GM23338 (cell line): ENCODE results near the gene UST. TPM values are rescaled to one million over a fixed set of nuclear protein-coding genes. Genes with fewer than 3 reads are reported as not detected.

Experiments used
- ATAC-seq: fragments of 200-7000 bp; cut with Tn5 transposase; 3 replicates; pipeline ENCODE4 v1.9.1; 2020
- DNase-seq: peaks from one replicate; pipeline ENCODE4 v3.0.0-alpha.2; 2015; ENCODE audit warnings: low spot score
- H2AFZ ChIP-seq: fragments of 200-600 bp; sonication (generic); 2 replicates; pipeline ENCODE4 v1.8.0; 2016; ENCODE audit warnings: antibody characterized with exemption, mild to moderate bottlenecking, moderate library complexity
- H3F3A ChIP-seq: fragments of 200-600 bp; sonication (generic); replicated peaks from 2 replicates; pipeline ENCODE4 v1.8.0; 2017; ENCODE audit warnings: antibody characterized with exemption, mixed run types, low read depth
- H3K27ac ChIP-seq: fragments of 200-600 bp; sonication (generic); 2 replicates; pipeline ENCODE4 v1.6.1; 2016; ENCODE audit warnings: low read depth
- H3K27me3 ChIP-seq: fragments of 200-600 bp; sonication (generic); 2 replicates; pipeline ENCODE4 v1.8.0; 2016; ENCODE audit warnings: mild to moderate bottlenecking, mixed run types, moderate library complexity; ENCODE audit not compliant: insufficient read depth
- H3K36me3 ChIP-seq: fragments of 200-600 bp; sonication (generic); 2 replicates; pipeline ENCODE4 v1.8.0; 2016; ENCODE audit warnings: mild to moderate bottlenecking; ENCODE audit not compliant: insufficient read depth
- H3K4me1 ChIP-seq: fragments of 200-600 bp; sonication (generic); 2 replicates; pipeline ENCODE4 v1.8.0; 2016; ENCODE audit warnings: mild to moderate bottlenecking, moderate library complexity; ENCODE audit not compliant: insufficient read depth
- H3K4me2 ChIP-seq: fragments of 200-600 bp; sonication (generic); 2 replicates; pipeline ENCODE4 v1.7.1; 2017; ENCODE audit warnings: mixed run types
- H3K4me3 ChIP-seq: fragments of 200-600 bp; sonication (generic); 2 replicates; pipeline ENCODE4 v1.6.1; 2016; ENCODE audit warnings: mixed run types
- H3K79me2 ChIP-seq: fragments of 200-600 bp; sonication (generic); replicated peaks from 2 replicates; pipeline ENCODE4 v1.8.0; 2017; ENCODE audit warnings: mild to moderate bottlenecking; ENCODE audit not compliant: insufficient read depth
- H3K9me2 ChIP-seq: fragments of 200-600 bp; sonication (generic); 2 replicates; pipeline ENCODE4 v1.8.0; 2017; ENCODE audit not compliant: insufficient read depth
- H4K20me1 ChIP-seq: fragments of 200-600 bp; sonication (generic); replicated peaks from 2 replicates; pipeline ENCODE4 v1.8.0; 2017; ENCODE audit warnings: mild to moderate bottlenecking; ENCODE audit not compliant: insufficient read depth
- H3K27ac Mint-ChIP-seq: 2 replicates; pipeline ENCODE4 v1.8.0; 2020; ENCODE audit warnings: inconsistent platforms, mild to moderate bottlenecking, moderate library complexity, mixed read lengths
- H3K27me3 Mint-ChIP-seq: 3 replicates; pipeline ENCODE4 v1.8.0; 2022; ENCODE audit warnings: low read depth, mild to moderate bottlenecking, moderate library complexity, mixed read lengths, inconsistent platforms; ENCODE audit not compliant: insufficient read depth, poor library complexity
- H3K36me3 Mint-ChIP-seq: 3 replicates; pipeline ENCODE4 v1.8.0; 2021; ENCODE audit warnings: low read depth, mild to moderate bottlenecking, inconsistent platforms, moderate library complexity, mixed read lengths
- H3K4me1 Mint-ChIP-seq: 3 replicates; pipeline ENCODE4 v1.8.0; 2020; ENCODE audit warnings: mild to moderate bottlenecking, inconsistent platforms, mixed read lengths
- H3K4me3 Mint-ChIP-seq: 3 replicates; pipeline ENCODE4 v1.8.0; 2021; ENCODE audit warnings: moderate library complexity, mild to moderate bottlenecking, inconsistent platforms, mixed read lengths
- H3K9me3 Mint-ChIP-seq: 3 replicates; pipeline ENCODE4 v1.8.0; 2020; ENCODE audit warnings: moderate library complexity, mild to moderate bottlenecking, inconsistent platforms, mixed read lengths
- CREB1 ChIP-seq: fragments of 250-450 bp; sonication (Bioruptor Pico); IDR thresholded peaks from 2 replicates; pipeline ENCODE4 v1.5.0; 2020; ENCODE audit warnings: low read depth, mild to moderate bottlenecking, moderate library complexity
- EZH2 ChIP-seq: fragments of 200-600 bp; sonication (generic); IDR thresholded peaks from one replicate; pipeline ENCODE4 v1.8.0; 2017; ENCODE audit warnings: antibody characterized with exemption, mild to moderate bottlenecking, low read depth; ENCODE audit not compliant: unreplicated experiment
- JUNB ChIP-seq: IDR thresholded peaks from one replicate; pipeline ENCODE4 v1.6.1; 2016; ENCODE audit warnings: antibody characterized with exemption; ENCODE audit not compliant: unreplicated experiment
- NANOG ChIP-seq: IDR thresholded peaks from 2 replicates; pipeline ENCODE4 v1.6.1; 2016; ENCODE audit warnings: antibody characterized with exemption, borderline replicate concordance
- polyA plus RNA-seq: library from polyadenylated mRNA; unstranded; fragments of >200 nt; fragmentation: Nextera tagmentation; extraction: Ambion mirVana; gene quantifications from 2 replicates; pipeline ENCODE4 v1.2.1, GENCODE V29; 2016
- total RNA-seq: library from RNA; depleted of rRNA; stranded (reverse); fragments of >200 nt; shearing (Covaris generic); gene quantifications from 2 replicates; pipeline ENCODE4 v1.2.3, GENCODE V29; 2014
- TF ChIP-seq, protein P1 (sequence below): fragments of 250-450 bp; sonication (Bioruptor Pico); IDR thresholded peaks from 2 replicates; pipeline ENCODE4 v1.5.0; 2020; ENCODE audit warnings: mild to moderate bottlenecking, moderate library complexity
- TF ChIP-seq, protein P2 (sequence below), 2 experiments: fragments of 200-600 bp in 1 of 2; sonication (generic) in 1 of 2; conservative IDR thresholded peaks; 2 replicates each; pipeline versions ENCODE4 v1.5.1 to v1.6.1; 2016 to 2017; ENCODE audit warnings: antibody characterized with exemption in 2 of 2, low read depth in 2 of 2, mild to moderate bottlenecking in 2 of 2, moderate library complexity in 1 of 2
- TF ChIP-seq, protein P3 (sequence below): IDR thresholded peaks from one replicate; pipeline ENCODE4 v1.6.1; 2018; ENCODE audit warnings: antibody characterized with exemption; ENCODE audit not compliant: unreplicated experiment

UST gene
- total and polyA plus RNA-seq, 2 experiments from 2014 or later, result 12.6 to 33.0 TPM

DNA sequence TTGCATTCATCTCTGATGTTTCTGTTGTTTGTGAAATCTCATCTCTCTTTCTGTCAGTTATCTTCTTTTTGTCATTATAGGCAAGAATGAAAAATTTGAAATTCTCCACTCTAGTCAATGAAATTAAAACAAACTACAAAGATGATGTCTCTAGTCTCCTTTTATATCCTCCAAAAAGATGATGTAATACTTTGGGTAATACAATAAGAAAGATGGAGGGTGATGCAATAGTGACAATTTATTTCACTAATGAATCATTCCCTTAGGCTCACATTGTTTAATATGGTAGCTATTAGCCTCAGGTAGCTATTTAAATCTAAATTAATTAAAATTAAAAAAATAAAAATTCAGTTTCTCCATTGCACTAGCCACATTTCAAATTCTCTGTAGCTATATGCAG, 145.4 kb downstream of the UST start (continued):
- TF ChIP-seq, protein P1, sequence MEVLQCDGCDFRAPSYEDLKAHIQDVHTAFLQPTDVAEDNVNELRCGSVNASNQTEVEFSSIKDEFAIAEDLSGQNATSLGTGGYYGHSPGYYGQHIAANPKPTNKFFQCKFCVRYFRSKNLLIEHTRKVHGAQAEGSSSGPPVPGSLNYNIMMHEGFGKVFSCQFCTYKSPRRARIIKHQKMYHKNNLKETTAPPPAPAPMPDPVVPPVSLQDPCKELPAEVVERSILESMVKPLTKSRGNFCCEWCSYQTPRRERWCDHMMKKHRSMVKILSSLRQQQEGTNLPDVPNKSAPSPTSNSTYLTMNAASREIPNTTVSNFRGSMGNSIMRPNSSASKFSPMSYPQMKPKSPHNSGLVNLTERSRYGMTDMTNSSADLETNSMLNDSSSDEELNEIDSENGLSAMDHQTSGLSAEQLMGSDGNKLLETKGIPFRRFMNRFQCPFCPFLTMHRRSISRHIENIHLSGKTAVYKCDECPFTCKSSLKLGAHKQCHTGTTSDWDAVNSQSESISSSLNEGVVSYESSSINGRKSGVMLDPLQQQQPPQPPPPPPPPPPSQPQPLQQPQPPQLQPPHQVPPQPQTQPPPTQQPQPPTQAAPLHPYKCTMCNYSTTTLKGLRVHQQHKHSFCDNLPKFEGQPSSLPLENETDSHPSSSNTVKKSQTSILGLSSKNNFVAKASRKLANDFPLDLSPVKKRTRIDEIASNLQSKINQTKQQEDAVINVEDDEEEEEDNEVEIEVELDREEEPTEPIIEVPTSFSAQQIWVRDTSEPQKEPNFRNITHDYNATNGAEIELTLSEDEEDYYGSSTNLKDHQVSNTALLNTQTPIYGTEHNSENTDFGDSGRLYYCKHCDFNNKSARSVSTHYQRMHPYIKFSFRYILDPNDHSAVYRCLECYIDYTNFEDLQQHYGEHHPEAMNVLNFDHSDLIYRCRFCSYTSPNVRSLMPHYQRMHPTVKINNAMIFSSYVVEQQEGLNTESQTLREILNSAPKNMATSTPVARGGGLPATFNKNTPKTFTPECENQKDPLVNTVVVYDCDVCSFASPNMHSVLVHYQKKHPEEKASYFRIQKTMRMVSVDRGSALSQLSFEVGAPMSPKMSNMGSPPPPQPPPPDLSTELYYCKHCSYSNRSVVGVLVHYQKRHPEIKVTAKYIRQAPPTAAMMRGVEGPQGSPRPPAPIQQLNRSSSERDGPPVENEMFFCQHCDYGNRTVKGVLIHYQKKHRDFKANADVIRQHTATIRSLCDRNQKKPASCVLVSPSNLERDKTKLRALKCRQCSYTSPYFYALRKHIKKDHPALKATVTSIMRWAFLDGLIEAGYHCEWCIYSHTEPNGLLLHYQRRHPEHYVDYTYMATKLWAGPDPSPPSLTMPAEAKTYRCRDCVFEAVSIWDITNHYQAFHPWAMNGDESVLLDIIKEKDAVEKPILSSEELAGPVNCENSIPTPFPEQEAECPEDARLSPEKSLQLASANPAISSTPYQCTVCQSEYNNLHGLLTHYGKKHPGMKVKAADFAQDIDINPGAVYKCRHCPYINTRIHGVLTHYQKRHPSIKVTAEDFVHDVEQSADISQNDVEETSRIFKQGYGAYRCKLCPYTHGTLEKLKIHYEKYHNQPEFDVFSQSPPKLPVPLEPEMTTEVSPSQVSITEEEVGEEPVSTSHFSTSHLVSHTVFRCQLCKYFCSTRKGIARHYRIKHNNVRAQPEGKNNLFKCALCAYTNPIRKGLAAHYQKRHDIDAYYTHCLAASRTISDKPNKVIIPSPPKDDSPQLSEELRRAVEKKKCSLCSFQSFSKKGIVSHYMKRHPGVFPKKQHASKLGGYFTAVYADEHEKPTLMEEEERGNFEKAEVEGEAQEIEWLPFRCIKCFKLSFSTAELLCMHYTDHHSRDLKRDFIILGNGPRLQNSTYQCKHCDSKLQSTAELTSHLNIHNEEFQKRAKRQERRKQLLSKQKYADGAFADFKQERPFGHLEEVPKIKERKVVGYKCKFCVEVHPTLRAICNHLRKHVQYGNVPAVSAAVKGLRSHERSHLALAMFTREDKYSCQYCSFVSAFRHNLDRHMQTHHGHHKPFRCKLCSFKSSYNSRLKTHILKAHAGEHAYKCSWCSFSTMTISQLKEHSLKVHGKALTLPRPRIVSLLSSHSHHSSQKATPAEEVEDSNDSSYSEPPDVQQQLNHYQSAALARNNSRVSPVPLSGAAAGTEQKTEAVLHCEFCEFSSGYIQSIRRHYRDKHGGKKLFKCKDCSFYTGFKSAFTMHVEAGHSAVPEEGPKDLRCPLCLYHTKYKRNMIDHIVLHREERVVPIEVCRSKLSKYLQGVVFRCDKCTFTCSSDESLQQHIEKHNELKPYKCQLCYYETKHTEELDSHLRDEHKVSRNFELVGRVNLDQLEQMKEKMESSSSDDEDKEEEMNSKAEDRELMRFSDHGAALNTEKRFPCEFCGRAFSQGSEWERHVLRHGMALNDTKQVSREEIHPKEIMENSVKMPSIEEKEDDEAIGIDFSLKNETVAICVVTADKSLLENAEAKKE (CRISPR knock-in tag), result no peak
- TF ChIP-seq NANOG, result no peak
- TF ChIP-seq CREB1 (CRISPR knock-in tag), result no peak
- TF ChIP-seq, protein P2, sequence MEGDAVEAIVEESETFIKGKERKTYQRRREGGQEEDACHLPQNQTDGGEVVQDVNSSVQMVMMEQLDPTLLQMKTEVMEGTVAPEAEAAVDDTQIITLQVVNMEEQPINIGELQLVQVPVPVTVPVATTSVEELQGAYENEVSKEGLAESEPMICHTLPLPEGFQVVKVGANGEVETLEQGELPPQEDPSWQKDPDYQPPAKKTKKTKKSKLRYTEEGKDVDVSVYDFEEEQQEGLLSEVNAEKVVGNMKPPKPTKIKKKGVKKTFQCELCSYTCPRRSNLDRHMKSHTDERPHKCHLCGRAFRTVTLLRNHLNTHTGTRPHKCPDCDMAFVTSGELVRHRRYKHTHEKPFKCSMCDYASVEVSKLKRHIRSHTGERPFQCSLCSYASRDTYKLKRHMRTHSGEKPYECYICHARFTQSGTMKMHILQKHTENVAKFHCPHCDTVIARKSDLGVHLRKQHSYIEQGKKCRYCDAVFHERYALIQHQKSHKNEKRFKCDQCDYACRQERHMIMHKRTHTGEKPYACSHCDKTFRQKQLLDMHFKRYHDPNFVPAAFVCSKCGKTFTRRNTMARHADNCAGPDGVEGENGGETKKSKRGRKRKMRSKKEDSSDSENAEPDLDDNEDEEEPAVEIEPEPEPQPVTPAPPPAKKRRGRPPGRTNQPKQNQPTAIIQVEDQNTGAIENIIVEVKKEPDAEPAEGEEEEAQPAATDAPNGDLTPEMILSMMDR (conservative IDR thresholded peaks at IDR 0.05; ENCODE audit: low read depth in 2 of 2), result no peak
- no peak for TF ChIP-seq JUNB

DNA sequence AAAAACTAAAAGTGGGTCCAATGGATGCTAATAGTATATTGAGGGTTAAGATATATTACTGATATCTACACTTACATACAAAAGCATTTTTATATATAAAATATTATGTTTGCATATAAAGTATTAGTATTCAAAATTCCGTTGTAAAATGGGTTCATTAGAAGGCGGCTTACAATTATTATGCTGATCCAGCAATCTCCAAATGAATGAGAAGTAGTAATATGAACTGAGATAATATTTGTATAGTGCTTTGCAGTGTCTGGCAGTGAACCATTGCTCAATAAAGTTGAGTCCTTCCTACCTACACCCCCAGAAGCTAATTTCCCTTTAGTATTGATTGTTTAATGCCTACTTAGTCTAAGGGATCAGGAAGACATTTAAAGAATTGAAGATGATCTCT, 146.2 kb downstream of the UST start:
- ATAC-seq, result no peak
- DNase-seq, result no peak
- Histone ChIP-seq H3F3A (no peaks in the 10 kb centered on the region), H3K4me2 (no peak overlapping the region), H3K27ac (no peak overlapping the region), H3K27me3 (no peaks in the 10 kb centered on the region), H2AFZ (no peak overlapping the region), H3K4me1 (0 out of 2 replicates have a peak, but pooled peaks cover 5% of the 10 kb centered on the region), H3K4me3 (no peak overlapping the region), H3K79me2 (no peaks in the 10 kb centered on the region), H3K9me2 (no peaks in the 10 kb centered on the region), H3K36me3 (no peaks in the 10 kb centered on the region; the same call in 1 of the 2 replicates), H4K20me1 (no peaks in the 10 kb centered on the region; the same call in 1 of the 2 replicates)
- H3K27ac Mint-ChIP-seq, result 0 out of 2 replicates have a peak overlapping the region, but pooled peaks have one; percentile 60
- peaks cover 42% of the 10 kb centered on the region for H3K36me3 Mint-ChIP-seq
- H3K4me3 Mint-ChIP-seq, result no peak overlapping the region
- peaks cover 16% of the 10 kb centered on the region for H3K4me1 Mint-ChIP-seq
- peaks cover 4% of the 10 kb centered on the region for H3K27me3 Mint-ChIP-seq
- H3K9me3 Mint-ChIP-seq, result no peaks in the 10 kb centered on the region
- TF ChIP-seq NANOG, result no peak
- TF ChIP-seq, protein P2 (conservative IDR thresholded peaks at IDR 0.05; ENCODE audit: low read depth in 2 of 2), result no peak
- TF ChIP-seq EZH2, result no peak
- TF ChIP-seq, protein P3, sequence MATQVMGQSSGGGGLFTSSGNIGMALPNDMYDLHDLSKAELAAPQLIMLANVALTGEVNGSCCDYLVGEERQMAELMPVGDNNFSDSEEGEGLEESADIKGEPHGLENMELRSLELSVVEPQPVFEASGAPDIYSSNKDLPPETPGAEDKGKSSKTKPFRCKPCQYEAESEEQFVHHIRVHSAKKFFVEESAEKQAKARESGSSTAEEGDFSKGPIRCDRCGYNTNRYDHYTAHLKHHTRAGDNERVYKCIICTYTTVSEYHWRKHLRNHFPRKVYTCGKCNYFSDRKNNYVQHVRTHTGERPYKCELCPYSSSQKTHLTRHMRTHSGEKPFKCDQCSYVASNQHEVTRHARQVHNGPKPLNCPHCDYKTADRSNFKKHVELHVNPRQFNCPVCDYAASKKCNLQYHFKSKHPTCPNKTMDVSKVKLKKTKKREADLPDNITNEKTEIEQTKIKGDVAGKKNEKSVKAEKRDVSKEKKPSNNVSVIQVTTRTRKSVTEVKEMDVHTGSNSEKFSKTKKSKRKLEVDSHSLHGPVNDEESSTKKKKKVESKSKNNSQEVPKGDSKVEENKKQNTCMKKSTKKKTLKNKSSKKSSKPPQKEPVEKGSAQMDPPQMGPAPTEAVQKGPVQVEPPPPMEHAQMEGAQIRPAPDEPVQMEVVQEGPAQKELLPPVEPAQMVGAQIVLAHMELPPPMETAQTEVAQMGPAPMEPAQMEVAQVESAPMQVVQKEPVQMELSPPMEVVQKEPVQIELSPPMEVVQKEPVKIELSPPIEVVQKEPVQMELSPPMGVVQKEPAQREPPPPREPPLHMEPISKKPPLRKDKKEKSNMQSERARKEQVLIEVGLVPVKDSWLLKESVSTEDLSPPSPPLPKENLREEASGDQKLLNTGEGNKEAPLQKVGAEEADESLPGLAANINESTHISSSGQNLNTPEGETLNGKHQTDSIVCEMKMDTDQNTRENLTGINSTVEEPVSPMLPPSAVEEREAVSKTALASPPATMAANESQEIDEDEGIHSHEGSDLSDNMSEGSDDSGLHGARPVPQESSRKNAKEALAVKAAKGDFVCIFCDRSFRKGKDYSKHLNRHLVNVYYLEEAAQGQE, result no peak
